K562 (cell line): ENCODE data around the gene APLNR. TPM values are rescaled to one million over a fixed set of nuclear protein-coding genes. Genes with fewer than 3 reads are reported as not detected.
A peak's percentile ranks its signal among the peaks of the same experiment; 100 is the strongest.

Experiments used
- EHMT2 ChIP-seq: fragments of 450-650 bp; IDR thresholded peaks from 2 replicates; pipeline ENCODE4 v1.6.1; 2018; ENCODE audit warnings: antibody characterized with exemption
- EP400 ChIP-seq: fragments of 450-650 bp; IDR thresholded peaks from 2 replicates; pipeline ENCODE4 v1.6.1; 2017; ENCODE audit warnings: antibody characterized with exemption, mild to moderate bottlenecking, moderate library complexity
- IFI16 ChIP-seq: fragments of 250-450 bp; sonication (Bioruptor Pico); IDR thresholded peaks from 2 replicates; pipeline ENCODE4 v2.1.2; 2022; ENCODE audit warnings: mild to moderate bottlenecking, inconsistent platforms
- KDM1A ChIP-seq, 2 experiments: fragments of 450-650 bp; IDR thresholded peaks; 2 replicates each; pipeline ENCODE4 v1.6.1; 2016; ENCODE audit warnings: mild to moderate bottlenecking in 2 of 2
- LCOR ChIP-seq: sonication (generic); formaldehyde crosslinking; IDR thresholded peaks from 2 replicates; pipeline ENCODE4 v1.8.0; 2022; ENCODE audit warnings: mild to moderate bottlenecking, missing genetic modification reagents
- MEF2D ChIP-seq: conservative IDR thresholded peaks from 2 replicates; pipeline ENCODE4 v1.6.1; 2016; ENCODE audit warnings: low read depth, missing genetic modification characterization, missing compliant biosample characterization
- MEIS2 ChIP-seq: fragments of 450-650 bp; IDR thresholded peaks from 2 replicates; pipeline ENCODE4 v1.6.1; 2014; ENCODE audit warnings: mild to moderate bottlenecking; ENCODE audit not compliant: partially characterized antibody
- MYC ChIP-seq, 2 experiments: fragments of 250-450 bp in 1 of 2; sonication (Bioruptor Pico) in 1 of 2; IDR thresholded peaks; 2 replicates each; pipeline versions ENCODE4 v1.5.1 to v1.6.1; 2012 to 2021; ENCODE audit warnings: low read depth in 2 of 2, borderline replicate concordance in 1 of 2, improper control_type of control experiment in 1 of 2, low read length in 1 of 2, mild to moderate bottlenecking in 1 of 2, moderate library complexity in 1 of 2
- NKRF ChIP-seq: fragments of 450-650 bp; IDR thresholded peaks from 2 replicates; pipeline ENCODE4 v1.6.1; 2016; ENCODE audit warnings: borderline replicate concordance
- NR2F6 ChIP-seq: fragments of 450-650 bp; formaldehyde crosslinking; IDR thresholded peaks from 2 replicates; pipeline ENCODE4 v1.4.0; 2020; ENCODE audit warnings: mild to moderate bottlenecking
- PPARD ChIP-seq: fragments of 250-450 bp; sonication (Bioruptor Pico); IDR thresholded peaks from 2 replicates; pipeline ENCODE4 v1.8.0; 2022; ENCODE audit warnings: inconsistent platforms, mild to moderate bottlenecking, moderate library complexity
- SMC3 ChIP-seq: conservative IDR thresholded peaks from 2 replicates; pipeline ENCODE4 v1.6.1; 2011; ENCODE audit warnings: low read depth, low read length, improper control_type of control experiment; ENCODE audit not compliant: insufficient read depth
- SOX6 ChIP-seq: fragments of 450-650 bp; IDR thresholded peaks from 2 replicates; pipeline ENCODE4 v1.6.1; 2014; ENCODE audit warnings: mild to moderate bottlenecking
- ZNF121 ChIP-seq: sonication (generic); formaldehyde crosslinking; conservative IDR thresholded peaks from 2 replicates; pipeline ENCODE4 v1.8.0; 2022; ENCODE audit warnings: missing genetic modification reagents
- ZNF24 ChIP-seq: fragments of 450-650 bp; IDR thresholded peaks from 2 replicates; pipeline ENCODE4 v1.6.1; 2016
- ZSCAN32 ChIP-seq: fragments of 450-650 bp; formaldehyde crosslinking; IDR thresholded peaks from 2 replicates; pipeline ENCODE4 v1.4.0; 2020; ENCODE audit warnings: mild to moderate bottlenecking, moderate library complexity
- polyA plus RNA-seq, 8 experiments: library from polyadenylated mRNA; depleted of rRNA in 4 of 8; stranded (reverse) in 5 of 8; unstranded in 3 of 8; fragments of >200 nt; fragmentation: Nextera tagmentation in 2 of 8; fragmentation: Illumina TruSeq in 1 of 8; extraction: Ambion mirVana in 2 of 8; extraction: Trizol in 1 of 8; gene quantifications; 2 replicates each; pipeline versions ENCODE4 v1.2.1 to v1.2.3, GENCODE V29; 2011 to 2014; ENCODE audit warnings: inconsistent platforms in 1 of 8, missing spikeins in 1 of 8
- total RNA-seq, 7 experiments: library from RNA; depleted of rRNA in 6 of 7; stranded (reverse); fragments of >200 nt in 6 of 7; fragmentation: Illumina TruSeq in 2 of 7; extraction: Trizol in 2 of 7; gene quantifications; 2 replicates each; pipeline versions ENCODE4 v1.2.1 to v1.2.3, GENCODE V29; 2011 to 2021; ENCODE audit warnings: low replicate concordance in 1 of 7
- TF ChIP-seq, protein P1 (sequence below): fragments of 450-650 bp; IDR thresholded peaks from 2 replicates; pipeline ENCODE4 v1.6.1; 2016
- TF ChIP-seq, protein P2 (sequence below), 2 experiments: fragments of 450-650 bp in 1 of 2; sonication (generic) in 1 of 2; formaldehyde crosslinking in 1 of 2; IDR thresholded peaks in 1 of 2; conservative IDR thresholded peaks in 1 of 2; 2 replicates each; pipeline versions ENCODE4 v1.6.1 to v1.8.1; 2016 to 2023; ENCODE audit warnings: mild to moderate bottlenecking in 2 of 2, moderate library complexity in 2 of 2, inconsistent platforms in 1 of 2, missing genetic modification reagents in 1 of 2
- TF ChIP-seq, protein P3 (sequence below): sonication (generic); formaldehyde crosslinking; IDR thresholded peaks from 2 replicates; pipeline ENCODE4 v1.8.1; 2023; ENCODE audit warnings: mild to moderate bottlenecking, missing genetic modification reagents, moderate library complexity
- TF ChIP-seq, protein P4 (sequence below): fragments of 450-650 bp; IDR thresholded peaks from 2 replicates; pipeline ENCODE4 v1.7.0; 2016; ENCODE audit warnings: borderline replicate concordance

Gene APLNR
- total and polyA plus RNA-seq, 9 of the 15 experiments (the other 6 are each of a cell fraction or from before 2014, with no cell fraction given): 0.15 to 2.0 (median 0.65) TPM

- TF ChIP-seq SMC3: peak; percentile 50
- TF ChIP-seq IFI16 (CRISPR knock-in tag): no peak
- TF ChIP-seq EHMT2: no peak
- TF ChIP-seq, protein P1, sequence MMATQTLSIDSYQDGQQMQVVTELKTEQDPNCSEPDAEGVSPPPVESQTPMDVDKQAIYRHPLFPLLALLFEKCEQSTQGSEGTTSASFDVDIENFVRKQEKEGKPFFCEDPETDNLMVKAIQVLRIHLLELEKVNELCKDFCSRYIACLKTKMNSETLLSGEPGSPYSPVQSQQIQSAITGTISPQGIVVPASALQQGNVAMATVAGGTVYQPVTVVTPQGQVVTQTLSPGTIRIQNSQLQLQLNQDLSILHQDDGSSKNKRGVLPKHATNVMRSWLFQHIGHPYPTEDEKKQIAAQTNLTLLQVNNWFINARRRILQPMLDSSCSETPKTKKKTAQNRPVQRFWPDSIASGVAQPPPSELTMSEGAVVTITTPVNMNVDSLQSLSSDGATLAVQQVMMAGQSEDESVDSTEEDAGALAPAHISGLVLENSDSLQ: 0 out of 2 replicates have a peak, but pooled peaks have one; percentile 21
- TF ChIP-seq NR2F6 (CRISPR knock-in tag): no peak
- no peak for TF ChIP-seq ZSCAN32
- peak; percentile 18 to 29; a peak in 1 of 4 replicates for TF ChIP-seq KDM1A (IDR thresholded peaks at IDR 0.05)
- 0 out of 2 replicates have a peak, but pooled peaks have one; percentile 45 for TF ChIP-seq MEF2D (tag)
- TF ChIP-seq MYC (IDR thresholded peaks at IDR 0.05; ENCODE audit: low read depth, low read length): peak; percentile 84
- no peak for TF ChIP-seq MYC (CRISPR knock-in tag; IDR thresholded peaks at IDR 0.05; ENCODE audit: borderline replicate concordance, low read depth)
- TF ChIP-seq, protein P2, sequence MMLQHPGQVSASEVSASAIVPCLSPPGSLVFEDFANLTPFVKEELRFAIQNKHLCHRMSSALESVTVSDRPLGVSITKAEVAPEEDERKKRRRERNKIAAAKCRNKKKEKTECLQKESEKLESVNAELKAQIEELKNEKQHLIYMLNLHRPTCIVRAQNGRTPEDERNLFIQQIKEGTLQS (IDR thresholded peaks at IDR 0.05): peak; percentile 71; the same call in 1 of the 2 replicates
- TF ChIP-seq, protein P2 (CRISPR knock-in tag; conservative IDR thresholded peaks at IDR 0.05): no peak
- no peak for TF ChIP-seq PPARD (CRISPR knock-in tag)
- TF ChIP-seq, protein P3, sequence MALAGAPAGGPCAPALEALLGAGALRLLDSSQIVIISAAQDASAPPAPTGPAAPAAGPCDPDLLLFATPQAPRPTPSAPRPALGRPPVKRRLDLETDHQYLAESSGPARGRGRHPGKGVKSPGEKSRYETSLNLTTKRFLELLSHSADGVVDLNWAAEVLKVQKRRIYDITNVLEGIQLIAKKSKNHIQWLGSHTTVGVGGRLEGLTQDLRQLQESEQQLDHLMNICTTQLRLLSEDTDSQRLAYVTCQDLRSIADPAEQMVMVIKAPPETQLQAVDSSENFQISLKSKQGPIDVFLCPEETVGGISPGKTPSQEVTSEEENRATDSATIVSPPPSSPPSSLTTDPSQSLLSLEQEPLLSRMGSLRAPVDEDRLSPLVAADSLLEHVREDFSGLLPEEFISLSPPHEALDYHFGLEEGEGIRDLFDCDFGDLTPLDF (CRISPR knock-in tag): 0 out of 2 replicates have a peak, but pooled peaks have one; percentile 29
- peak; percentile 66 for TF ChIP-seq EP400
- peak; percentile 24; the same call in 1 of the 2 replicates for TF ChIP-seq SOX6
- no peak for TF ChIP-seq NKRF
- no peak for TF ChIP-seq ZNF24
- TF ChIP-seq LCOR (CRISPR knock-in tag): no peak
- TF ChIP-seq, protein P4, sequence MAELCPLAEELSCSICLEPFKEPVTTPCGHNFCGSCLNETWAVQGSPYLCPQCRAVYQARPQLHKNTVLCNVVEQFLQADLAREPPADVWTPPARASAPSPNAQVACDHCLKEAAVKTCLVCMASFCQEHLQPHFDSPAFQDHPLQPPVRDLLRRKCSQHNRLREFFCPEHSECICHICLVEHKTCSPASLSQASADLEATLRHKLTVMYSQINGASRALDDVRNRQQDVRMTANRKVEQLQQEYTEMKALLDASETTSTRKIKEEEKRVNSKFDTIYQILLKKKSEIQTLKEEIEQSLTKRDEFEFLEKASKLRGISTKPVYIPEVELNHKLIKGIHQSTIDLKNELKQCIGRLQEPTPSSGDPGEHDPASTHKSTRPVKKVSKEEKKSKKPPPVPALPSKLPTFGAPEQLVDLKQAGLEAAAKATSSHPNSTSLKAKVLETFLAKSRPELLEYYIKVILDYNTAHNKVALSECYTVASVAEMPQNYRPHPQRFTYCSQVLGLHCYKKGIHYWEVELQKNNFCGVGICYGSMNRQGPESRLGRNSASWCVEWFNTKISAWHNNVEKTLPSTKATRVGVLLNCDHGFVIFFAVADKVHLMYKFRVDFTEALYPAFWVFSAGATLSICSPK: no peak
- no peak for TF ChIP-seq ZNF121 (CRISPR knock-in tag)
- peak; percentile 65 for TF ChIP-seq MEIS2
These were observed 41.0 kb upstream of the APLNR start (continued) for GRCh38 chr11:57277845-57278720.
